Measurements from ENCODE around the gene SLC8A2. TPM values are rescaled to one million over a fixed set of nuclear protein-coding genes. Genes with fewer than 3 reads are reported as not detected.
"Not testable (repeated sequence)": the region's sequence is repeated elsewhere in the genome, so short reads cannot be mapped to it uniquely, and the experiment has no call there.

The SLC8A2 gene
- total RNA-seq, 2 experiments from 2014 or later = 0.13 to 0.36 TPM

- H3K9me2 ChIP-seq (ENCODE audit: insufficient read depth, low read length); BruUV-seq (replicated peaks); H3K4me3 ChIP-seq (ENCODE audit: low read depth, low read length, poor library complexity, severe bottlenecking); H4K20me1 ChIP-seq (ENCODE audit: insufficient read depth, low read length); H3K9me3 ChIP-seq (ENCODE audit: low read length); H3K27ac ChIP-seq (ENCODE audit: low read depth, low read length, poor library complexity, severe bottlenecking); DNase-seq (ENCODE audit: low spot score); intact Hi-C loops (cut with micrococcal nuclease; ENCODE audit: unreplicated experiment); H3K79me2 ChIP-seq (ENCODE audit: insufficient read depth, low read depth, low read length); H3K4me2 ChIP-seq (ENCODE audit: low read length); H2AFZ ChIP-seq (ENCODE audit: low read length); CTCF ChIA-PET (ENCODE audit: unreplicated experiment): not testable (repeated sequence)
- POLR2A ChIA-PET = interaction anchor here (0.6 kb wide), 1 partner anchor 44 kb away, joined by 3 read pairs; no protein-coding TSS in a partner anchor
- H3K36me3 ChIP-seq (ENCODE audit: insufficient read depth, low read length) = peaks cover 28% of the 10 kb centered on the region; the same call in 1 of the 2 replicates
- H3K4me1 ChIP-seq (ENCODE audit: insufficient read depth, low read length, poor library complexity, severe bottlenecking) = peaks cover 12% of the 10 kb centered on the region
Observed at GRCh38 chr19:47384533-47384932, 87.2 kb downstream of the SLC8A2 start.

GRCh38 chr19:47383890-47384289, 87.8 kb downstream of the SLC8A2 start:
- BruUV-seq (replicated peaks); H3K4me3 ChIP-seq (ENCODE audit: low read depth, low read length, poor library complexity, severe bottlenecking); H3K9me3 ChIP-seq (ENCODE audit: low read length); CTCF ChIA-PET (ENCODE audit: unreplicated experiment); DNase-seq (ENCODE audit: low spot score); H3K27ac ChIP-seq (ENCODE audit: low read depth, low read length, poor library complexity, severe bottlenecking); H4K20me1 ChIP-seq (ENCODE audit: insufficient read depth, low read length); H3K79me2 ChIP-seq (ENCODE audit: insufficient read depth, low read depth, low read length); H2AFZ ChIP-seq (ENCODE audit: low read length); H3K9me2 ChIP-seq (ENCODE audit: insufficient read depth, low read length); H3K4me2 ChIP-seq (ENCODE audit: low read length); intact Hi-C loops (cut with micrococcal nuclease; ENCODE audit: unreplicated experiment): not testable (repeated sequence)
- Histone ChIP-seq H3K4me1 (ENCODE audit: insufficient read depth, low read length, poor library complexity, severe bottlenecking) (peaks cover 12% of the 10 kb centered on the region), H3K36me3 (ENCODE audit: insufficient read depth, low read length) (peaks cover 29% of the 10 kb centered on the region; the same call in 1 of the 2 replicates)
- POLR2A ChIA-PET = interaction anchor here (0.6 kb wide), 1 partner anchor 44 kb away, joined by 3 read pairs; no protein-coding TSS in a partner anchor

DNA sequence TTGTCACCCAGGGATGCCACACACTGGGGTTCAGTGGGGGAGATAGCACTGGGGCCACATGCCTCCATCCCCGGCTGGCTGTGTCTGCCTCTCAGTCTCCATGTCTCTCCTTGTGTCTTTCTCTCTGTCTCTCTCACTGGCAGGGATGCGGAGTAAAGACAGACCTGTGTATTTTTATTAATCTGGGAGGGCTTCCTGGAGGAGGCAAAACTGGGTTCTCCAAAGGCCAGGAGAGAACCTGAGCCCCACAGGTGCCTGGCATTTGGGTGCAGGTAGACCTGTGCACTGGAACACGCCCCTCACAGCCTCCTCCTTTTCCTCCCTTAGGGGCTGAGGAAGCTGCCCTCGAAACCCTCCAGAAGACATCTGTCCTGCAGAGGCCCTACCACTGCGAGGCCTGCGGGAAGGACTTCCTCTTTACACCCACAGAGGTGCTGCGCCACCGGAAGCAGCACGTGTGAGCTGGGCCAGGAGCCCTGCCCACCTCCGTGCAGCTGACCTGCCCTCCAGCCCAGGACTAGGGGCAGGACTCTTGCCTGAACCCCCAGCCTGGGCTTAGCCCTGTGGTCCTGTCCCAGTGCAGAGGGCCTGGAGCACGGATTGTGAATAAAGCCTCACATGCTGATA, 89.9 kb downstream of the SLC8A2 start:
- ChIA-PET CTCF (ENCODE audit: unreplicated experiment) (interaction anchor here (1.2 kb wide), 1 partner anchor 10 kb away, joined by 4 read pairs; no protein-coding TSS in a partner anchor), POLR2A (no interaction called here)
- no peaks in the 10 kb centered on the region for H3K9me3 ChIP-seq (ENCODE audit: low read length)
- H3K4me2 ChIP-seq (ENCODE audit: low read length) = no peak overlapping the region
- H3K36me3 ChIP-seq (ENCODE audit: insufficient read depth, low read length) = peaks cover 41% of the 10 kb centered on the region; the same call in 1 of the 2 replicates
- H3K27ac ChIP-seq (ENCODE audit: low read depth, low read length, poor library complexity, severe bottlenecking) = peak overlapping the region; percentile 17
- H4K20me1 ChIP-seq (ENCODE audit: insufficient read depth, low read length) = no peaks in the 10 kb centered on the region
- no peaks in the 10 kb centered on the region for H3K79me2 ChIP-seq (ENCODE audit: insufficient read depth, low read depth, low read length)
- peaks cover 12% of the 10 kb centered on the region for H3K4me1 ChIP-seq (ENCODE audit: insufficient read depth, low read length, poor library complexity, severe bottlenecking)
- BruUV-seq (replicated peaks) = no TSS peak
- TF ChIP-seq EZH2phosphoT487 (IDR thresholded peaks at IDR 0.05; ENCODE audit: borderline replicate concordance, low read depth, low read length) (no peak), CTCF (conservative IDR thresholded peaks at IDR 0.05; ENCODE audit: low read length) (no peak)
- no peak overlapping the region for H2AFZ ChIP-seq (ENCODE audit: low read length)
- DNase-seq (ENCODE audit: low spot score) = peak; percentile 60
- H3K9me2 ChIP-seq (ENCODE audit: insufficient read depth, low read length) = no peaks in the 10 kb centered on the region
- intact Hi-C loops (cut with micrococcal nuclease; ENCODE audit: unreplicated experiment) = no loop called here
- H3K4me3 ChIP-seq (ENCODE audit: low read depth, low read length, poor library complexity, severe bottlenecking) = no peak overlapping the region

Measured in OCI-LY7 (cell line).